Kidney (tissue), 14 donors: ENCODE results near the gene SLC22A23. TPM values are rescaled to one million over a fixed set of nuclear protein-coding genes. Genes with fewer than 3 reads are reported as not detected.

Experiments
- DNase-seq, 5 donors: peaks; one replicate each; pipeline ENCODE4 v3.0.0-alpha.2; 2013 to 2020
- FAIRE-seq: peaks from 2 replicates; lab custom pipeline; 2012; peaks lifted over from hg19 to GRCh38; lab: Jason Lieb, UNC
- H3K27ac ChIP-seq, 2 donors: one replicate each; pipeline ENCODE4 v1.7.0; 2013; ENCODE audit warnings: low read depth in 2 of 2, low read length in 2 of 2, inconsistent platforms in 1 of 2
- H3K27me3 ChIP-seq: one replicate; pipeline ENCODE4 v1.7.1; 2013; ENCODE audit warnings: low read length, inconsistent platforms; ENCODE audit not compliant: control insufficient read depth, insufficient read depth
- H3K36me3 ChIP-seq, 3 donors: one replicate each; pipeline versions ENCODE4 v1.7.0 to v1.7.1; 2013; ENCODE audit warnings: low read length in 3 of 3, control low read depth in 1 of 3, inconsistent platforms in 1 of 3; ENCODE audit not compliant: insufficient read depth in 3 of 3, control insufficient read depth in 2 of 3
- H3K4me1 ChIP-seq, 3 donors: one replicate each; pipeline versions ENCODE4 v1.7.0 to v1.7.1; 2013; ENCODE audit warnings: low read length in 3 of 3, inconsistent platforms in 1 of 3, low read depth in 1 of 3; ENCODE audit not compliant: control insufficient read depth in 2 of 3, insufficient read depth in 2 of 3
- H3K4me3 ChIP-seq, 3 donors: one replicate each; pipeline versions ENCODE4 v1.7.0 to v1.8.1; 2013; ENCODE audit warnings: low read length in 3 of 3, control low read depth in 1 of 3, inconsistent platforms in 1 of 3
- H3K9ac ChIP-seq, 3 donors: one replicate each; pipeline versions ENCODE4 v1.7.0 to v1.7.1; 2013; ENCODE audit warnings: low read length in 3 of 3, control low read depth in 1 of 3, inconsistent platforms in 1 of 3
- H3K9me3 ChIP-seq, 3 donors: one replicate each; pipeline versions ENCODE4 v1.7.0 to v1.7.1; 2013; ENCODE audit warnings: low read length in 3 of 3, control low read depth in 1 of 3, inconsistent platforms in 1 of 3; ENCODE audit not compliant: control insufficient read depth in 2 of 3, insufficient read depth in 1 of 3
- intact Hi-C: fragments of 100-400 bp; cut with DNase I; formaldehyde crosslinking; loops from one replicate; pipeline ENCODE4 v1.11.1; 2022
- polyA plus RNA-seq: library from polyadenylated mRNA; stranded (reverse); fragments of 350-450 nt; fragmentation: Illumina TruSeq; extraction: RNeasy Lipid Tissue Mini Kit (QIAGEN cat#74804); gene quantifications from one replicate; pipeline ENCODE4 v1.2.3, GENCODE V29; 2014; ENCODE audit warnings: low read depth, low replicate concordance; ENCODE audit not compliant: insufficient read depth
- total RNA-seq: library from RNA; stranded (reverse); fragmentation: NEBNext Ultra II Directional; extraction: Animal tissue kit (Norgen Biotek cat#: 25700); gene quantifications from one replicate; pipeline ENCODE4 v1.2.1, GENCODE V29; 2021
- TF ChIP-seq, protein P1 (sequence below): IDR thresholded peaks from 3 replicates; pipeline ENCODE4 v1.5.1; 2012; ENCODE audit warnings: mild to moderate bottlenecking, moderate library complexity, borderline replicate concordance; ENCODE audit not compliant: insufficient read depth; ENCODE audit errors: extremely low read depth
- donor health status: control.
- donor health status: control.
- donor health status: control.
- donor health status: control.
- donor health status: control.
- donor health status: DM: yes; HTN: yes; CAD: no.
- donor health status: Normal renal cell carcinoma (clear cell type).

The SLC22A23 gene
- total and polyA plus RNA-seq, 2 donors from 2014 or later, result 5.3 to 5.7 TPM

DNA sequence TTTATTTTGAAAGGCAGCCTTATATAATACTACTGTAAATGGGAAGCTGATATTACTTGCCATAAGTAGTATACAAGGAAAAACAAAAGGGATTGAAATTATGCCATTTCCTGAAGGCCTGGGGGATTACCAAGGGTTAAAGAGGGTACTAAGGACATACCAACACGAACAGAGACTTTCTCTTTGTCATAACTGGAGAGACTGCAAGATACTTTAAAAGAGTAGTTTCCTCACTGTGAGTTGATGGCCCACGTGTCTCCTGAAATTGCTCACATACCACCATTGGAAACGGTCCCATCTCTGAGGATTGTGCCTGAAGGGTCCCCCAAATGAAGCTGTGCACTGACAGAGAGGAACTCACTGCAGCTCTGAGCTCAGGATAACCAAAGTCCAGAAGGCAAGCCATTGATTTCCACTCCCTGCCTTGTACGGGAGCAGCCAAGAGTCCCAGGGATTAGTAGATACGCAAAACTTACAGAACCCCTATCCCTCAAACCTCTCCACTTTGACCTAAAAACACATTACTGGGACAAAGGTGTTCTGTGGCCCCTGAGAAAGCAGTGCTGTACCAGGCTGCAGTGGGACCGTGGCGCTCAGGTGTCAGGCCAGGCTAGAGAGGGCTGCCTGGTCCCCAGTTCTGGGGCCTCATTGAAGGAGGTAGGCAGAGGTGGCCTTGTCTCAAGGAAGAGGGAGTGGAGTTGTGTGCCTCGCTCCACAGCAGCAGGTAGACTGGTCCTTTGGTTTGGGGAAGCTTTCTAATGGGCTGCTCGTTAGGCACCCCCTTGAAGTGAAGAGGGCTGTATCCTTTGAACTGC, 182.9 kb downstream of the SLC22A23 start:
- peaks cover 0 to 21% (median 4%) of the 10 kb centered on the region in 3 donors for H3K36me3 ChIP-seq
- DNase-seq (no peak), FAIRE-seq (no peak)
- H3K27me3 ChIP-seq, result no peaks in the 10 kb centered on the region
- no peak overlapping the region for H3K4me3 ChIP-seq
- no peak overlapping the region for H3K27ac ChIP-seq
- H3K9ac ChIP-seq, result no peak overlapping the region
- TF ChIP-seq, protein P1, sequence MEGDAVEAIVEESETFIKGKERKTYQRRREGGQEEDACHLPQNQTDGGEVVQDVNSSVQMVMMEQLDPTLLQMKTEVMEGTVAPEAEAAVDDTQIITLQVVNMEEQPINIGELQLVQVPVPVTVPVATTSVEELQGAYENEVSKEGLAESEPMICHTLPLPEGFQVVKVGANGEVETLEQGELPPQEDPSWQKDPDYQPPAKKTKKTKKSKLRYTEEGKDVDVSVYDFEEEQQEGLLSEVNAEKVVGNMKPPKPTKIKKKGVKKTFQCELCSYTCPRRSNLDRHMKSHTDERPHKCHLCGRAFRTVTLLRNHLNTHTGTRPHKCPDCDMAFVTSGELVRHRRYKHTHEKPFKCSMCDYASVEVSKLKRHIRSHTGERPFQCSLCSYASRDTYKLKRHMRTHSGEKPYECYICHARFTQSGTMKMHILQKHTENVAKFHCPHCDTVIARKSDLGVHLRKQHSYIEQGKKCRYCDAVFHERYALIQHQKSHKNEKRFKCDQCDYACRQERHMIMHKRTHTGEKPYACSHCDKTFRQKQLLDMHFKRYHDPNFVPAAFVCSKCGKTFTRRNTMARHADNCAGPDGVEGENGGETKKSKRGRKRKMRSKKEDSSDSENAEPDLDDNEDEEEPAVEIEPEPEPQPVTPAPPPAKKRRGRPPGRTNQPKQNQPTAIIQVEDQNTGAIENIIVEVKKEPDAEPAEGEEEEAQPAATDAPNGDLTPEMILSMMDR, result no peak
- H3K9me3 ChIP-seq, result no peaks in the 10 kb centered on the region
- intact Hi-C loops, result no loop called here
- H3K4me1 ChIP-seq, result peaks cover 0 to 2% (median 0%) of the 10 kb centered on the region in 3 donors

DNA sequence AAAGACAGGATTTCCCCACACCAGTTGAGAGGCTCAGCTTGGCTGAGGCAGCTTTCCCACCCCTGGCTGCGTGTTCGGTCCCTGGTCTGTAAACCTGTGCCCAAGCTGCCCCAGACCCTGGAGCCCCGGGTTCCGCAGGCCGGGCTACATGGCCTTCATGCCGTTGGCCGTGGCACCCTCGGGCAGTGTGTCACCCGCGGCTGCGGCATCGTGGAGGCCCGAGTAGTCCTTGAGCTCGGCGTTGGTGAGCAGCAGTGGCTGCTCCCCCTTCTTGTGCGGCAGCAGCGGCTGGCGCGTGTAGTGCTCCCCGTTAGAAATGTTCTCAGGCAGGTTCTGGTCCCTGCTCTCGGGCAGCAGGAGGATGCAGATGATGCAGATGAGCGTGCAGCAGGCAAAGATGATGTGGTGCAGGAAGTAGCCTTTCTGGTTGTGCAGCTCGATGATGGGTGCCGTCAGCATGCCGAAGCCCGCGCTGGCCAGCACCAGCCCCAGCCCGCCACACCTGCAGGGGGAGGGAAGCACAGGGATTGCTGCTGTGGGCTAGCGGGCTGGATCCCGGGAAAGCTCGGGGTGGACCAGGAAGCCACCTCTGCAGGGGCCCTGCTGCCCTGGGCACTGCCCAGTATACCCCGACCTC, 183.8 kb downstream of the SLC22A23 start:
- Histone ChIP-seq H3K9ac (no peak overlapping the region), H3K4me1 (peaks cover 0 to 2% (median 0%) of the 10 kb centered on the region in 3 donors), H3K4me3 (no peak overlapping the region), H3K36me3 (peaks cover 0 to 21% (median 4%) of the 10 kb centered on the region in 3 donors), H3K27ac (no peak overlapping the region), H3K27me3 (no peaks in the 10 kb centered on the region), H3K9me3 (no peaks in the 10 kb centered on the region)
- intact Hi-C loops, result no loop called here
- DNase-seq, result no peak
- TF ChIP-seq, protein P1, result no peak
- FAIRE-seq, result no peak

DNA sequence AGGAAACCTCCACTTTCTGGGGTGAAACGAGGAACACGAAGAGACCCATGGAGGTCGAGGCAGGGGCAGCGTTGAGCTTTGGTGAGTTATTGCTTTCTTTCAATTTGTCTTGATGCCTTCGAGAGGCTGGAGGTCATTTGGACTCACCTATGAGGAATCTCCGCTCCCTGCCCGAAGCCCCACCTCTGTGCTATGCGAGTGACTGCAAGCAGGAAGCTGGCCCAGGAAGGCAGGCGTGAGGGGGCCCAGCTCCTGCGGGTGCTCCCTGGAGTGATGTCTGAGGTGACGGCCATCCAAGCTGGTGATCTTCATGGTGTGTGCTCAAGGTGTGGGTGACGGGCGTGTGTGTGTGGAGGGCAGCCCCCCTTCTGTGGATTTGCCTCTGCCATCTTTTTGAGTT, 185.1 kb downstream of the SLC22A23 start:
- no peak overlapping the region for H3K27ac ChIP-seq
- intact Hi-C loops, result no loop called here
- no peaks in the 10 kb centered on the region for H3K9me3 ChIP-seq
- H3K27me3 ChIP-seq, result no peaks in the 10 kb centered on the region
- DNase-seq (no peak), FAIRE-seq (no peak)
- TF ChIP-seq, protein P1, result no peak
- H3K36me3 ChIP-seq, result peaks cover 0 to 21% (median 4%) of the 10 kb centered on the region in 3 donors
- H3K9ac ChIP-seq, result no peak overlapping the region
- H3K4me1 ChIP-seq, result peaks cover 0 to 2% (median 0%) of the 10 kb centered on the region in 3 donors
- no peak overlapping the region for H3K4me3 ChIP-seq
